ENCODE measurements around the gene SIK1. TPM values are rescaled to one million over a fixed set of nuclear protein-coding genes. Genes with fewer than 3 reads are reported as not detected.
"Not testable (repeated sequence)": the region's sequence is repeated elsewhere in the genome, so short reads cannot be mapped to it uniquely, and the experiment has no call there.

Gene SIK1
- total and polyA plus RNA-seq, 3 donors from 2014 or later, result 10.6 to 12.0 TPM; not detected in 1

- H3K27ac ChIP-seq; DNase-seq; H3K4me3 ChIP-seq; H3K27me3 ChIP-seq; H3K36me3 ChIP-seq (ENCODE audit: low read depth, missing control alignments); intact Hi-C loops (cut with DNase I; ENCODE audit: low total_unique reads); H3K4me1 ChIP-seq; H3K9me3 ChIP-seq: not testable (repeated sequence)
- WGBS, 2 donors, result no CpG with 5 or more reads among the region's 16 CpGs
These were observed 47.3 kb downstream of the SIK1 start for GRCh38 chr21:43379626-43380122.

GRCh38 chr21:43376478-43376882 lies 50.5 kb downstream of the SIK1 start:
- Histone ChIP-seq H3K36me3 (ENCODE audit: low read depth, missing control alignments) (no peaks in the 10 kb centered on the region), H3K27me3 (no peaks in the 10 kb centered on the region), H3K4me3 (no peak overlapping the region), H3K9me3 (no peaks in the 10 kb centered on the region), H3K4me1 (no peaks in the 10 kb centered on the region), H3K27ac (no peak overlapping the region)
- no peak for DNase-seq
- intact Hi-C loops (cut with DNase I; ENCODE audit: low total_unique reads), result no loop called here
- 93 to 94% methylated on average over 9 to 10 of the region's 10 CpGs for WGBS, 2 donors
- no peak for TF ChIP-seq CTCF (IDR thresholded peaks at IDR 0.05)
- no peak for TF ChIP-seq POLR2A (IDR thresholded peaks at IDR 0.05)

DNA sequence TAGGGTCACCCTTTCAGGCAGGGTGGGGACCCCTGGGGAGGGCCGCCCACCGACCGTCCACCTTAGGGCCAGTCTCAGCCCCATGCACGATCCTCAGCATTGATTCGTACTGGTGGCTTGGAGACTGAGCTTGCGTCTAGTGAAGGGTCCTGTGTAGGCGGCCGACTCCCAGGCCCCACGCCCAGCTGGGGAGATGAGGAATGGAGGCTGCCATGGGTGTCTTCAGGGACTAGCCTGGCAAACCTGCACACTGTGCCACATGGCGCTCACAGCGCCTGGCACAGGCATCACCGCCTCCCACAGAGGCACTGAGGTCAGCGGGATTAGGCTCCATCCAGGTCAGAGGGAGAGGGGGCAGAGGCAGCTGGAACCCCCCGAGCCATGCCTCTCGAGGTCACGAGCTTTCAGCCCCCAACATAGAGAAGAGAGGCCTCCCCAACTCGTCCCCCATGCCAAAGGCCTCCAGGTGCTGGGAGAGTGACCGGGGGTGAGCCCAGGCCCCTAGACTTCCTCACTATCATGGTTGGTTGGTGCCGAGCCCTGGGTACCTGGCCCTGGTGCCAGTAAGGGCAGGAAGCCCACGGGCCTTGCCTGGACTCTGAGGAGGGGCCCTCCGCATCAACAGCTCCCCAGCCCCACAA lies 51.0 kb downstream of the SIK1 start:
- Histone ChIP-seq H3K27ac (no peak overlapping the region), H3K9me3 (no peaks in the 10 kb centered on the region), H3K4me1 (no peaks in the 10 kb centered on the region), H3K36me3 (ENCODE audit: low read depth, missing control alignments) (no peaks in the 10 kb centered on the region), H3K27me3 (no peaks in the 10 kb centered on the region), H3K4me3 (no peak overlapping the region)
- 83 to 94% methylated on average over 8 to 21 of the region's 21 CpGs for WGBS, 2 donors
- TF ChIP-seq POLR2A (IDR thresholded peaks at IDR 0.05), result no peak
- no peak for TF ChIP-seq CTCF (IDR thresholded peaks at IDR 0.05)
- DNase-seq, result no peak
- intact Hi-C loops (cut with DNase I; ENCODE audit: low total_unique reads), result no loop called here

GRCh38 chr21:43375006-43375836 lies 51.7 kb downstream of the SIK1 start:
- TF ChIP-seq CTCF (IDR thresholded peaks at IDR 0.05) (no peak), POLR2A (IDR thresholded peaks at IDR 0.05) (no peak)
- H3K4me3 ChIP-seq, result no peak overlapping the region
- WGBS, 2 donors, result 92 to 94% methylated on average over 15 to 17 of the region's 17 CpGs
- no peak for DNase-seq
- no peaks in the 10 kb centered on the region for H3K4me1 ChIP-seq
- no peaks in the 10 kb centered on the region for H3K9me3 ChIP-seq
- no peaks in the 10 kb centered on the region for H3K27me3 ChIP-seq
- intact Hi-C loops (cut with DNase I; ENCODE audit: low total_unique reads), result no loop called here
- H3K27ac ChIP-seq, result no peak overlapping the region
- no peaks in the 10 kb centered on the region for H3K36me3 ChIP-seq (ENCODE audit: low read depth, missing control alignments)

GRCh38 chr21:43374228-43374885 lies 52.6 kb downstream of the SIK1 start:
- WGBS, 2 donors, result 95% methylated on average over 9 to 16 of the region's 16 CpGs
- Histone ChIP-seq H3K9me3 (no peaks in the 10 kb centered on the region), H3K4me1 (no peaks in the 10 kb centered on the region), H3K27ac (no peak overlapping the region), H3K27me3 (no peaks in the 10 kb centered on the region), H3K36me3 (ENCODE audit: low read depth, missing control alignments) (no peaks in the 10 kb centered on the region), H3K4me3 (no peak overlapping the region)
- TF ChIP-seq CTCF (IDR thresholded peaks at IDR 0.05), result no peak
- TF ChIP-seq POLR2A (IDR thresholded peaks at IDR 0.05), result no peak
- DNase-seq, result no peak
- intact Hi-C loops (cut with DNase I; ENCODE audit: low total_unique reads), result no loop called here

Measured in testis (tissue), 3 donors.